Gastrocnemius medialis (tissue), 4 donors: ENCODE data around the gene CDKAL1.

Source experiments
- POLR2A ChIP-seq, 2 donors: fragments of 450-650 bp; IDR thresholded peaks; one replicate each; pipeline ENCODE4 v1.6.1; 2017; ENCODE audit warnings: antibody characterized with exemption in 2 of 2, mild to moderate bottlenecking in 2 of 2, moderate library complexity in 2 of 2
- TF ChIP-seq, protein P1 (sequence below), 5 experiments: fragments of 450-650 bp in 3 of 5; fragments of 200-600 bp in 2 of 5; sonication (generic) in 2 of 5; IDR thresholded peaks in 4 of 5; conservative IDR thresholded peaks in 1 of 5; 1 replicate in 4 of 5; 2 replicates in 1 of 5; pipeline ENCODE4 v1.5.1; 2016 to 2019; ENCODE audit warnings: antibody characterized with exemption in 5 of 5, mild to moderate bottlenecking in 3 of 5, moderate library complexity in 3 of 5

DNA sequence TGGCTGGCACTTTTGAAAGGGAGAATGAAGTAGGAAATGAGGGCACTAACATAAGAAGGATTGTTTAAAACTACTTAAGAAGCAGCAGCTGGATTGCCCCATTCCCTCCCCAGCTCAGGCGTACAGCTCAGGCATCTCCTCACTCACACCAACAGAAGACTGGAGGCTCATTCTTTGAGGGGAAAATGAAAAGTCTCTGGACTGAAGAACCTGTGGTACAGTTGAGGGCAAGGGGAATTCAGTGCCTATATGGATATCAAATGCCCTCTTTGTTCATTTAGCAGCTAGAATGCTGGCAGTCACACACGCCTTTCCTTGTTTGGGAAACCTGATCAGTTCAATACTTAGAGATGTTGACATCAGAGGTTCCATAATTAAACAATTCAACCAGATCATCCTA, 557.2 kb downstream of the CDKAL1 start:
- TF ChIP-seq, protein P1, sequence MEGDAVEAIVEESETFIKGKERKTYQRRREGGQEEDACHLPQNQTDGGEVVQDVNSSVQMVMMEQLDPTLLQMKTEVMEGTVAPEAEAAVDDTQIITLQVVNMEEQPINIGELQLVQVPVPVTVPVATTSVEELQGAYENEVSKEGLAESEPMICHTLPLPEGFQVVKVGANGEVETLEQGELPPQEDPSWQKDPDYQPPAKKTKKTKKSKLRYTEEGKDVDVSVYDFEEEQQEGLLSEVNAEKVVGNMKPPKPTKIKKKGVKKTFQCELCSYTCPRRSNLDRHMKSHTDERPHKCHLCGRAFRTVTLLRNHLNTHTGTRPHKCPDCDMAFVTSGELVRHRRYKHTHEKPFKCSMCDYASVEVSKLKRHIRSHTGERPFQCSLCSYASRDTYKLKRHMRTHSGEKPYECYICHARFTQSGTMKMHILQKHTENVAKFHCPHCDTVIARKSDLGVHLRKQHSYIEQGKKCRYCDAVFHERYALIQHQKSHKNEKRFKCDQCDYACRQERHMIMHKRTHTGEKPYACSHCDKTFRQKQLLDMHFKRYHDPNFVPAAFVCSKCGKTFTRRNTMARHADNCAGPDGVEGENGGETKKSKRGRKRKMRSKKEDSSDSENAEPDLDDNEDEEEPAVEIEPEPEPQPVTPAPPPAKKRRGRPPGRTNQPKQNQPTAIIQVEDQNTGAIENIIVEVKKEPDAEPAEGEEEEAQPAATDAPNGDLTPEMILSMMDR (IDR thresholded peaks at IDR 0.05 in 4 of 5, conservative IDR thresholded peaks at IDR 0.05 in 1 of 5) = no peak
- TF ChIP-seq POLR2A (IDR thresholded peaks at IDR 0.05) = no peak
